Endothelial cell of umbilical vein (primary cell): ENCODE measurements around the gene ALOXE3. TPM values are rescaled to one million over a fixed set of nuclear protein-coding genes. Genes with fewer than 3 reads are reported as not detected.
A peak's percentile ranks its signal among the peaks of the same experiment; 100 is the strongest.

Source experiments
- BruUV-seq: library from RNA; stranded (reverse); fragments of 400-500 nt; replicated peaks from 2 replicates; lab custom pipeline; 2021; lab: Mats Ljungman, UMichigan
- CTCF ChIA-PET: fragments of 300-600, 350-600 bp; sonication (Branson Sonifier 250); formaldehyde crosslinking; loops from one replicate; lab custom pipeline; 2021; ENCODE audit warnings: antibody characterized with exemption, inconsistent platforms; lab: Charles Lee
- POLR2A ChIA-PET: fragments of 300-600, 350-600 bp; sonication (Branson Sonifier 250); formaldehyde crosslinking; loops from one replicate; lab custom pipeline; 2021; ENCODE audit warnings: antibody characterized with exemption, inconsistent platforms; lab: Charles Lee
- DNase-seq: peaks from one replicate; pipeline ENCODE4 v3.0.0-alpha.2; 2011; ENCODE audit warnings: low read depth, low spot score
- FAIRE-seq: peaks from 2 replicates; lab custom pipeline; 2011; peaks lifted over from hg19 to GRCh38; lab: Jason Lieb, UNC
- H2AFZ ChIP-seq: 2 replicates; pipeline ENCODE4 v1.6.0; 2012; ENCODE audit warnings: low read depth, low read length, control low read depth, inconsistent platforms
- H3K27ac ChIP-seq: 2 replicates; pipeline ENCODE4 v1.5.1; 2011; ENCODE audit warnings: low read depth, mild to moderate bottlenecking, control low read depth, low read length, moderate library complexity; ENCODE audit not compliant: insufficient read depth
- H3K27me3 ChIP-seq, 2 experiments: 2 replicates each; pipeline versions ENCODE4 v1.6.0 to v1.6.1; 2011; ENCODE audit warnings: low read length in 2 of 2, mixed read lengths in 1 of 2; ENCODE audit not compliant: control insufficient read depth in 2 of 2, insufficient read depth in 2 of 2
- H3K36me3 ChIP-seq, 2 experiments: 2 replicates in 1 of 2; 3 replicates in 1 of 2; pipeline ENCODE4 v1.5.1; 2011; ENCODE audit warnings: low read length in 2 of 2, mild to moderate bottlenecking in 1 of 2, moderate library complexity in 1 of 2; ENCODE audit not compliant: control insufficient read depth in 2 of 2, insufficient read depth in 2 of 2; ENCODE audit errors: extremely low read depth in 1 of 2
- H3K4me1 ChIP-seq: 3 replicates; pipeline ENCODE4 v1.5.1; 2011; ENCODE audit warnings: mild to moderate bottlenecking, low read length; ENCODE audit not compliant: control insufficient read depth, insufficient read depth; ENCODE audit errors: extremely low read depth
- H3K4me2 ChIP-seq: 2 replicates; pipeline ENCODE4 v1.6.1; 2011; ENCODE audit warnings: low read length, control low read depth, mixed read lengths; ENCODE audit not compliant: insufficient read depth
- H3K4me3 ChIP-seq, 3 experiments: fragments of 200-600 bp in 1 of 3; sonication (generic), shearing (Covaris generic) in 1 of 3; replicated peaks in 1 of 3; 2 replicates each; pipeline ENCODE4 v1.5.1; 2011 to 2016; ENCODE audit warnings: control low read depth in 3 of 3, low read length in 3 of 3, mild to moderate bottlenecking in 2 of 3, inconsistent platforms in 1 of 3, low read depth in 1 of 3, moderate library complexity in 1 of 3; ENCODE audit not compliant: insufficient read depth in 1 of 3
- H3K79me2 ChIP-seq: 2 replicates; pipeline ENCODE4 v1.6.0; 2012; ENCODE audit warnings: low read length, inconsistent platforms; ENCODE audit not compliant: control insufficient read depth, insufficient read depth
- H3K9ac ChIP-seq: replicated peaks from 2 replicates; pipeline ENCODE3; 2011; ENCODE audit warnings: low read length, control low read depth; ENCODE audit not compliant: insufficient read depth; ENCODE audit errors: extremely low read depth
- H3K9me1 ChIP-seq: replicated peaks from 3 replicates; pipeline ENCODE4 v1.6.0; 2011; ENCODE audit warnings: mild to moderate bottlenecking, low read length; ENCODE audit not compliant: control insufficient read depth, insufficient read depth; ENCODE audit errors: extremely low read depth
- H3K9me3 ChIP-seq: replicated peaks from 2 replicates; pipeline ENCODE4 v1.5.1; 2012; ENCODE audit warnings: low read length, inconsistent platforms; ENCODE audit not compliant: control insufficient read depth, insufficient read depth
- H4K20me1 ChIP-seq: replicated peaks from 2 replicates; pipeline ENCODE3; 2011; ENCODE audit warnings: mild to moderate bottlenecking, low read length; ENCODE audit not compliant: control insufficient read depth, insufficient read depth; ENCODE audit errors: extremely low read depth
- EZH2 ChIP-seq: IDR thresholded peaks from 2 replicates; pipeline ENCODE4 v1.6.1; 2012; ENCODE audit warnings: borderline replicate concordance, low read depth, mild to moderate bottlenecking, moderate library complexity, low read length, inconsistent platforms; ENCODE audit not compliant: severe bottlenecking
- FOS ChIP-seq: IDR thresholded peaks from 2 replicates; pipeline ENCODE4 v1.6.1; 2011; ENCODE audit warnings: mild to moderate bottlenecking, low read length, moderate library complexity, borderline replicate concordance; ENCODE audit not compliant: insufficient read depth
- GATA2 ChIP-seq: IDR thresholded peaks from 2 replicates; pipeline ENCODE4 v1.7.0; 2011; ENCODE audit warnings: low read depth, mild to moderate bottlenecking, moderate library complexity, mixed read lengths, low read length; ENCODE audit not compliant: insufficient read length, insufficient read depth
- JUN ChIP-seq: IDR thresholded peaks from 2 replicates; pipeline ENCODE4 v1.6.1; 2011; ENCODE audit warnings: borderline replicate concordance, low read depth; ENCODE audit not compliant: insufficient read length, insufficient read depth
- MYC ChIP-seq: IDR thresholded peaks from one replicate; pipeline ENCODE4 v1.6.1; 2011; ENCODE audit warnings: mild to moderate bottlenecking, low read depth, low read length
- POLR2A ChIP-seq: IDR thresholded peaks from 2 replicates; pipeline ENCODE4 v1.6.1; 2012; ENCODE audit warnings: low read depth, mild to moderate bottlenecking, control low read depth, low read length
- POLR2AphosphoS5 ChIP-seq: IDR thresholded peaks from 2 replicates; pipeline ENCODE4 v1.6.1; 2012; ENCODE audit warnings: low read depth, mild to moderate bottlenecking, control low read depth, low read length, moderate library complexity; ENCODE audit not compliant: insufficient read depth
- dilution Hi-C: fragments of 300-500 bp; cut with MboI; formaldehyde crosslinking; loops from one replicate; pipeline ENCODE4 v1.15.0; 2019; ENCODE audit warnings: low sequenced_read_pairs; ENCODE audit not compliant: extremely low pct_ligation_motif_present
- intact Hi-C: fragments of 100-400 bp; cut with micrococcal nuclease; formaldehyde crosslinking; loops from one replicate; pipeline ENCODE4 v1.10.0; 2022
- polyA plus RNA-seq, 4 experiments: library from polyadenylated mRNA; depleted of rRNA in 3 of 4; stranded (reverse) in 3 of 4; unstranded in 1 of 4; fragments of >200 nt; gene quantifications; 2 replicates each; pipeline versions ENCODE4 v1.2.1 to v1.2.3, GENCODE V29; 2011 to 2012; ENCODE audit warnings: missing spikeins in 1 of 4
- total RNA-seq: library from RNA; stranded (reverse); gene quantifications from 2 replicates; pipeline ENCODE4 v1.2.3, GENCODE V29; 2021
- TF ChIP-seq, protein P1 (sequence below), 2 donors: IDR thresholded peaks; 1 replicate in 1 of 2; 2 replicates in 1 of 2; pipeline ENCODE4 v1.5.1; 2011; ENCODE audit warnings: low read length in 2 of 2, mild to moderate bottlenecking in 2 of 2, moderate library complexity in 2 of 2, control low read depth in 1 of 2, inconsistent platforms in 1 of 2, low read depth in 1 of 2; ENCODE audit not compliant: insufficient read depth in 1 of 2; ENCODE audit errors: extremely low read depth in 1 of 2
- TF ChIP-seq, protein P2 (sequence below): IDR thresholded peaks from 2 replicates; pipeline ENCODE4 v1.6.1; 2011; ENCODE audit not compliant: insufficient read depth, insufficient read length

Gene ALOXE3
- total and polyA plus RNA-seq, 2 donors (not counting 3 experiments of a cell fraction or from before 2014, with no cell fraction given), result 0.01 TPM; not detected in 1

DNA sequence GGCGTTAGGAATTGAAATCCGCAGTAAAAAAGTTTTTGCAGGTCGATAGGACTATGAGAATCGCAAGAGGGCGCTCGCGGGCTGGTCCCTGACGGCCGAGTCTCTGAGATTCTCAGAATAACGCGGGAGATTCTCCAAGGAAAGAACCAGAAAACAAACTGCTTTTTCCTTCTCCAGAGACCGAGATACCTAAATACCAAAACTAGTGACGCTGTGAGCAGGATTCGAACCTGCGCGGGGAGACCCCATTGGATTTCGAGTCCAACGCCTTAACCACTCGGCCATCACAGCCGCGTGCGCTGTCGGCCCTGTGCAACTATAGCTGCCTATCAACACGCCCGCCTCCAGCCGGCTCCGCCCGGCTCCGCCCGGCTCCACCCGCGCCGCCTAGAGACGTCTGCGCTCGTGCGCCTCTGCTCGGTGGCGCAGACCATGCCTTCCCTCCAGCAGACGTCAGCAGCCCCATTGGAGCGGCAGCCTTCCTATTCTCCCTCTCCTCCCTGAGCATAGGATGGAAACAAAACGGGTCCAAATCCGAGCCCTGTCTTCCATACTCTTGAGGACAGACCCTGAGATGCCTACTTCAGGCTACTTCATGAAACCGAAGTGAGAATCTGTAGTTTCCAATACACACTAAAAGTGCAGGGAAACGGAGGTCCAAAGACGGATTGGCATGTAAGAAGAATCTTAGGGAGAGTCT lies 20.5 kb upstream of the ALOXE3 start:
- H3K4me2 ChIP-seq, result peak overlapping the region; percentile 97
- intact Hi-C loops, result loop anchor here (1.0 kb wide), 7 partner anchors 12 to 161 kb away; no protein-coding TSS in a partner anchor
- peak; percentile 97 for FAIRE-seq

More for the DNA sequence above, 20.5 kb upstream of the ALOXE3 start:
- Histone ChIP-seq H3K36me3 (peaks cover 0 to 24% of the 10 kb centered on the region in 2 experiments), H3K27me3 (no peaks in the 10 kb centered on the region), H2AFZ (peak overlapping the region; percentile 85), H3K9me3 (no peaks in the 10 kb centered on the region), H3K27ac (peak overlapping the region; percentile 88), H4K20me1 (no peaks in the 10 kb centered on the region), H3K9ac (peak overlapping the region; percentile 90), H3K4me1 (peaks cover 14% of the 10 kb centered on the region), H3K79me2 (no peaks in the 10 kb centered on the region), H3K4me3 (peak overlapping the region; percentile 26 to 89 (median 80)), H3K9me1 (no peaks in the 10 kb centered on the region)
- CTCF ChIA-PET, result interaction anchor here (1.1 to 5.6 kb wide), 10 partner anchors 12 to 162 kb away, joined by 3 to 72 read pairs (median 6); partner anchors contain the start of genes HES7 and PER1
- BruUV-seq, result TSS peak; percentile 92
- dilution Hi-C loops, result no loop called here
- DNase-seq, result peak; percentile 98
- peak; percentile 29 for TF ChIP-seq GATA2
- no peak for TF ChIP-seq MYC
- TF ChIP-seq POLR2A, result no peak
- TF ChIP-seq EZH2, result no peak
- TF ChIP-seq, protein P1, sequence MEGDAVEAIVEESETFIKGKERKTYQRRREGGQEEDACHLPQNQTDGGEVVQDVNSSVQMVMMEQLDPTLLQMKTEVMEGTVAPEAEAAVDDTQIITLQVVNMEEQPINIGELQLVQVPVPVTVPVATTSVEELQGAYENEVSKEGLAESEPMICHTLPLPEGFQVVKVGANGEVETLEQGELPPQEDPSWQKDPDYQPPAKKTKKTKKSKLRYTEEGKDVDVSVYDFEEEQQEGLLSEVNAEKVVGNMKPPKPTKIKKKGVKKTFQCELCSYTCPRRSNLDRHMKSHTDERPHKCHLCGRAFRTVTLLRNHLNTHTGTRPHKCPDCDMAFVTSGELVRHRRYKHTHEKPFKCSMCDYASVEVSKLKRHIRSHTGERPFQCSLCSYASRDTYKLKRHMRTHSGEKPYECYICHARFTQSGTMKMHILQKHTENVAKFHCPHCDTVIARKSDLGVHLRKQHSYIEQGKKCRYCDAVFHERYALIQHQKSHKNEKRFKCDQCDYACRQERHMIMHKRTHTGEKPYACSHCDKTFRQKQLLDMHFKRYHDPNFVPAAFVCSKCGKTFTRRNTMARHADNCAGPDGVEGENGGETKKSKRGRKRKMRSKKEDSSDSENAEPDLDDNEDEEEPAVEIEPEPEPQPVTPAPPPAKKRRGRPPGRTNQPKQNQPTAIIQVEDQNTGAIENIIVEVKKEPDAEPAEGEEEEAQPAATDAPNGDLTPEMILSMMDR (IDR thresholded peaks at IDR 0.05; ENCODE audit: extremely low read depth in 1 of 2, insufficient read depth in 1 of 2, low read depth in 1 of 2, low read length in 2 of 2), result peak; percentile 83 to 91
- TF ChIP-seq POLR2AphosphoS5, result peak; percentile 79
- TF ChIP-seq, protein P2, sequence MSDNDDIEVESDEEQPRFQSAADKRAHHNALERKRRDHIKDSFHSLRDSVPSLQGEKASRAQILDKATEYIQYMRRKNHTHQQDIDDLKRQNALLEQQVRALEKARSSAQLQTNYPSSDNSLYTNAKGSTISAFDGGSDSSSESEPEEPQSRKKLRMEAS, result peak; percentile 61
- no peak for TF ChIP-seq JUN
- no peak for TF ChIP-seq FOS
- POLR2A ChIA-PET, result interaction anchor here (0.8 to 1.3 kb wide), 2 partner anchors 13 to 34 kb away, joined by 3 to 5 read pairs; partner anchors contain the start of gene PER1
